HG03558 (cell line): Measurements from ENCODE around the gene RET.

Experiments used
- ATAC-seq: cut with Tn5 transposase; IDR thresholded peaks from one replicate; pipeline ENCODE4 v1.9.1; 2021; ENCODE audit warnings: moderate number of reproducible peaks; ENCODE audit not compliant: unreplicated experiment; ENCODE audit errors: extremely low read depth

The RET gene

GRCh38 chr10:43102063-43102828, 25.4 kb downstream of the RET start:
- ATAC-seq: no peak

- ATAC-seq: peak; percentile 67
These were observed 28.5 kb downstream of the RET start for GRCh38 chr10:43105102-43105955.

GRCh38 chr10:43105956-43106229, 29.0 kb downstream of the RET start:
- ATAC-seq: no peak

- ATAC-seq: no peak
These were observed 29.6 kb downstream of the RET start for GRCh38 chr10:43106256-43107091.

GRCh38 chr10:43108951-43109350, 32.1 kb downstream of the RET start:
- no peak for ATAC-seq

GRCh38 chr10:43109671-43110249, 32.9 kb downstream of the RET start:
- ATAC-seq: no peak

GRCh38 chr10:43110338-43111071, 33.6 kb downstream of the RET start:
- ATAC-seq: no peak

GRCh38 chr10:43111101-43111500, 34.2 kb downstream of the RET start:
- no peak for ATAC-seq

- no peak for ATAC-seq
These were observed 35.2 kb downstream of the RET start for GRCh38 chr10:43111921-43112607.

GRCh38 chr10:43112608-43112961, 35.7 kb downstream of the RET start:
- no peak for ATAC-seq

- ATAC-seq: no peak
These were observed 36.6 kb downstream of the RET start for GRCh38 chr10:43113201-43114087.

- ATAC-seq: no peak
These were observed 37.3 kb downstream of the RET start for GRCh38 chr10:43114088-43114742.

- ATAC-seq: no peak
These were observed 38.1 kb downstream of the RET start for GRCh38 chr10:43114743-43115611.

- ATAC-seq: no peak
These were observed 39.2 kb downstream of the RET start for GRCh38 chr10:43115881-43116595.

- no peak for ATAC-seq
These were observed 39.7 kb downstream of the RET start for GRCh38 chr10:43116596-43116995.

- ATAC-seq: no peak
These were observed 40.3 kb downstream of the RET start for GRCh38 chr10:43117031-43117776.
